Measurements from ENCODE around the gene CTSW.
"Not testable (repeated sequence)": the region's sequence is repeated elsewhere in the genome, so short reads cannot be mapped to it uniquely, and the experiment has no call there.

CTSW gene

GRCh38 chr11:65879617-65880016 lies at the start of gene CTSW:
CTSW (plus strand) TSS chr11:65879837; CDS start chr11:65879855, 18 bp downstream.
- DNase-seq (ENCODE audit: low spot score) = no peak
- no peak for TF ChIP-seq CTCF (IDR thresholded peaks at IDR 0.05; ENCODE audit: extremely low read depth, missing control alignments)

- DNase-seq (ENCODE audit: low spot score) = not testable (repeated sequence)
Measured at GRCh38 chr11:65832231-65832630, 47.4 kb upstream of the CTSW start.

- DNase-seq (ENCODE audit: low spot score) = peak; percentile 98
- TF ChIP-seq CTCF (IDR thresholded peaks at IDR 0.05; ENCODE audit: extremely low read depth, missing control alignments) = no peak
Measured at GRCh38 chr11:65833297-65834030, 46.2 kb upstream of the CTSW start, which contains the start of gene SNX32. SNX32 (plus strand) TSS chr11:65833963; CDS start chr11:65834066, 103 bp downstream.

- no peak for DNase-seq (ENCODE audit: low spot score)
- no peak for TF ChIP-seq CTCF (IDR thresholded peaks at IDR 0.05; ENCODE audit: extremely low read depth, missing control alignments)
Measured at GRCh38 chr11:65834202-65834601, 45.4 kb upstream of the CTSW start.

- no peak for TF ChIP-seq CTCF (IDR thresholded peaks at IDR 0.05; ENCODE audit: extremely low read depth, missing control alignments)
- DNase-seq (ENCODE audit: low spot score) = no peak
Measured at GRCh38 chr11:65842144-65842543, 37.5 kb upstream of the CTSW start.

GRCh38 chr11:65843811-65844210 lies 35.8 kb upstream of the CTSW start:
- no peak for DNase-seq (ENCODE audit: low spot score)
- no peak for TF ChIP-seq CTCF (IDR thresholded peaks at IDR 0.05; ENCODE audit: extremely low read depth, missing control alignments)

GRCh38 chr11:65844231-65844872 lies 35.3 kb upstream of the CTSW start:
- DNase-seq (ENCODE audit: low spot score) = no peak
- no peak for TF ChIP-seq CTCF (IDR thresholded peaks at IDR 0.05; ENCODE audit: extremely low read depth, missing control alignments)

All from GM20000 (cell line).